IPS DF 19.7 (cell line): ENCODE data around the gene CADM2.
"Not testable (repeated sequence)": the region's sequence is repeated elsewhere in the genome, so short reads cannot be mapped to it uniquely, and the experiment has no call there.

Experiments used
- DNase-seq: peaks from one replicate; pipeline ENCODE4 v3.0.0-alpha.2; 2013; ENCODE audit warnings: low read depth, low spot score

Gene CADM2

GRCh38 chr3:85667744-85668143, 709.0 kb downstream of the CADM2 start:
- DNase-seq = no peak

- DNase-seq = no peak
These were observed 711.9 kb downstream of the CADM2 start for GRCh38 chr3:85670634-85671205.

GRCh38 chr3:85672761-85673160, 714.0 kb downstream of the CADM2 start:
- DNase-seq = no peak

GRCh38 chr3:85678713-85679112, 719.9 kb downstream of the CADM2 start:
- DNase-seq = no peak

- DNase-seq = no peak
These were observed 723.1 kb downstream of the CADM2 start for GRCh38 chr3:85681906-85682305.

DNA sequence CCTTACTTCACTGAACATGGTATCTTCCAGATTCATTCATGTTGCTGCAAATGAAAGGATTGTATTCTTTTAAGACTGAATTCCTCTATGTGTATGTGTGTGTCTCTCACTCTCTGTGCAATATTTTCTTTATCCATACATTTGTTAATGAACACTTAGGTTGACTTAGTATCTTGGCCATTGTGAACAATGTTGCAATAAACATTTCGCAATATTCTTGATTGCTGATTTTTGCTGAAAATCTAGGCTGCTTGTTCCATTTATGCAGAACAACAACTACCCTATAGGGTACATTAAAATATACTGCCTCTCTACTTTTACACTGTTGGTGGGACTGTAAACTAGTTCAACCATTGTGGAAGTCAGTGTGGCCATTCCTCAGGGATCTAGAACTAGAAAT, 732.4 kb downstream of the CADM2 start:
- DNase-seq = no peak

DNA sequence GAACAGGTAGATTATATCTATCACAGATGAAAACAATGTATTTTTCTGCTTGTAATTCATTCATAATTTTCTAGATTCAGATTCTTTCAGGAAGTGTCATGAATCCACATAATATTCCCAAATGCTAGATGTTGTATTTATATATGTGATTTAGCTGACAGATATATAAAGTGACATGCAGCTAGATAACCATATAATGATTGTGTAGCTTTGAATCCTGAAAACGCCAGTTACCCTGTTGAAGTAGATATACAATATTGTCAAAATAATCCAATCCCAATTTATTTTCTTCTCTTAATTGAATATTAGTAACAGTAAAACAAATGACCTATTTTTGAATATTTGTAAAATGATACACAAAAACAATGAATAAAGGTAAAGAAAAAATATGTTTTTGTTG, 738.4 kb downstream of the CADM2 start:
- no peak for DNase-seq

- DNase-seq = no peak
These were observed 747.3 kb downstream of the CADM2 start for GRCh38 chr3:85706130-85706529.

- not testable (repeated sequence) for DNase-seq
These were observed 749.5 kb downstream of the CADM2 start for GRCh38 chr3:85708325-85708724.

DNA sequence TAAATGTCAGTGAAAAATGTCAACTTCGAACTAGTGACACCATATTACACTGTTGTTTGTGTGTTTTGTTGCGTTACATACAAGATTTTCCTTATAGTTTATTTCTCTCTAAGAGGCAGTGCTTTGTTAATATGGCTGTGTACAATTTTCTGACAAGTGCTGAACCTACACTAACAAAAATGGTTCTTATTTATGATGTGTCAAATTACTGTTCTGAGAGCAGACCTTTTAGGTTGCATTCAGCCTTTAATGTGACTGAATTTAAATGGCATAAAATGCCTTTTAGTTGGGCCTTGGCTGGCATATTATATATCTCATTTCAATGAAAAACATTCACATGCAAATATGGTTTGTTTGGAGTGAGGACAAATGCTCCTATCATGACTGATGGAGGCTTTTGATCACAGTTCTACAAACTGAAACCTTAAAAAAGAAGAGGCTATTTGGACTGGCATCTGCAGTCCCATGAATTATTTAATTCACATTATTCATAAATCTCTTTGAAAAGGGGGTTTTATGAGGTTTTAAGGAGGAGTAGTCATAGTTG, 750.6 kb downstream of the CADM2 start:
- no peak for DNase-seq

GRCh38 chr3:85710490-85710889, 751.7 kb downstream of the CADM2 start:
- no peak for DNase-seq

DNA sequence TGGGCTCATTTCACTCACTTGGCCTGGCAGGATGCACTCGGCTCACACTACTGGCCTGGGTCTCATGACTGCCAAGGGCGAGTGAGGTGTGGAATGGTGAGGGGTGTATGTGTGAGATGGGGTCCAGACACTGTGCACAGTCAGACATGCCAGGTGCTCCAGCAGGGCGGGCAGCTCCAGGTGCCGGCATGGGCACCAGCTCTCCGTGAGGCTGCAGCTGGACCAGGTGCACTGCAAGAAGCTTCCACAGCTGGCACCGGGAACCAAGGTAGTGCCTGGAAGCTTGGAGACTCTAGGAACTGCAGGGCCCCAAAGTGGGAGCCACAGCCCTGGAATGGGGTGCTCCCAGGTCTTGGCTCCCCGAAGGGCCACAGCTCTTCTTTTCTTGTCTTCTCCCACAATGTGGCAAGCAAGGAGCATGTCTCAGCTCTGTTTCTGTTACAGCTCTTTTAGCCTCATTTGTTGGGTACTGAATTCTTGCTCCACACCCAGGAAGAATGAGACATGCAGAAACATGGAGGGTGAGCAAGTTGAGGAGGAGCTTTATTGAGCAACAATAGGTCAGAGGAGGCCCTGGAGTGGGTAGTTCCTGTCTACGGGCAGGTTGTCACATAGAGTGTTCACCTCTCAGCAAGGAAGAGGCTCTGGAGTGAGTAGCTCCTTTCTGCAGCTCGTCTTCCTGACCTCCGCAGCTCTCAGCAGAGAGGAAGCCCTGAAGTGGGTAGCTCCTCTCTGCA, 762.8 kb downstream of the CADM2 start:
- no peak for DNase-seq

GRCh38 chr3:85725809-85726208, 767.0 kb downstream of the CADM2 start:
- no peak for DNase-seq

- DNase-seq = no peak
These were observed 767.5 kb downstream of the CADM2 start for GRCh38 chr3:85726241-85726640.

DNA sequence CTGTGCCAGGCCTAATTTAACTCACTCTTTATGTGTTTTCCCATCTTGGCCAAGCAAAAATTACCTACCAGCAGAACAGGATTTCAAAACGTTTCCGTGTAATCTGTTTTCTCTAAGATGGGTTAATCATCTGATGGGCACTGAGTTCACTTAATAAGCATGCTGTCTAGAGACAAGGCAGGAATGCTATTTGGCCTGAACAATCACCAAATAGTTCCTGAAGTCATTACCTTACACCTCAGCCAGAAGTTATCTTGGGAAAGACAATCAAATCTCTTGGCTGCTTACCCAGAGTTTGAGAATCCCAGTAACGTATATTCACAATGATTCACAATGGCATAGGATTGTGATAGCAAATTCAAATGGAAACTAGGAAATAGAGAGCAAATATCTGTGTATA, 779.1 kb downstream of the CADM2 start:
- DNase-seq = no peak

- no peak for DNase-seq
These were observed 781.8 kb downstream of the CADM2 start for GRCh38 chr3:85740561-85740960.

- no peak for DNase-seq
These were observed 799.7 kb downstream of the CADM2 start for GRCh38 chr3:85758442-85758841.

DNA sequence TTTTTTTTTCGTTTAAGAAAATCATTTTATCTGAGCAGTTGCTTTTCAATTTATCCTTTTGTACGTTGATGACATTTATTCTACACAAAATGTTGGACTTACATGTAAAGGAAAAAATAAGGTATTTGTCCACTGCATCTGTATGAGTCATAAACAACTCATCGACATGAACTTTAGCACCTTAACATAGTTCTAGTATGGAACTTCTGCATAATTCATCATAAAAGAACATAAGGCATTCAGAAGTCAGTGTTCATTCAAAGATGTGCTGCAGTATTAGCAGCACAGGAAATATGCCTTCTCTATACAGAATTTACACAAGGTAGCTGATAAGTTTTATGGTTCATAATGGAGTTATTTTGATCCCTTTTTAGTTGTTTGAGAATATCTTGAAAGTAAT, 801.6 kb downstream of the CADM2 start:
- no peak for DNase-seq

GRCh38 chr3:85780806-85781205, 822.0 kb downstream of the CADM2 start:
- no peak for DNase-seq

DNA sequence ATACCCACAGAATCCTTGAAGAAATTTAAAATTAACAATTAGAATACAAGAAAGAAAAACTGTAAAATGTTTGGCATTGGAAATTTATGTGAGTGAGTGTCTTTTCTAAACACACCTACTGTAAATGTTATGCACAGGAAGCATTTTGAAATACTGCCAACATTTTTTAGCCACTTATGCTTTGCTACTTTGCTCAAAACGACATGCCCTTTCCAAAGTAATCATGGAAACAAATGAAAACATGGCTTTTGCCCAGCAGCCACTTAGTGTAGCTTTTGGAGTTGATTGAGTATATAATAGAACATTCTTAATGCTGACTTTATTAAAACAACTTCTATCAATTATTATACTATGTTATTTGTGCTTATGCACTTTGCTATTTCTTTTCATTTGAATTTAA, 823.0 kb downstream of the CADM2 start:
- DNase-seq = no peak

DNA sequence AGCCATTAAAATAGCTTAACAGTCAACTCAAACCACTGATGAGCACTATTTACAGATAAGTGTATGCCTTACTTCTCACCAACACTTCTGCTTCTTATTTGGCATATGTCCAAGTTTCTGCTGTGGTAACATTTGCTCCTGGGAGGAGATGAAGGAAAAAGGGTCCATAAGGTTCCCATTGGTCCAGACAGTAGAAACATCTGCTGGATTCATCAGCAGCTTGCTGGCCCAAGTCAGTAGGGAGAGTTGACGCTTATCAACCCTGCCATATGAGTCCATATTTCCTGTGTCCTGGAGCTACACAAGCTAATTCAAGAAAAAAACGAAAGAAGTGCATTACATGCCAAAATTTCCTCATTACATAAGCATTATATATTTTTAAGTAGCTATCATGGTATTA, 824.5 kb downstream of the CADM2 start:
- DNase-seq = no peak

DNA sequence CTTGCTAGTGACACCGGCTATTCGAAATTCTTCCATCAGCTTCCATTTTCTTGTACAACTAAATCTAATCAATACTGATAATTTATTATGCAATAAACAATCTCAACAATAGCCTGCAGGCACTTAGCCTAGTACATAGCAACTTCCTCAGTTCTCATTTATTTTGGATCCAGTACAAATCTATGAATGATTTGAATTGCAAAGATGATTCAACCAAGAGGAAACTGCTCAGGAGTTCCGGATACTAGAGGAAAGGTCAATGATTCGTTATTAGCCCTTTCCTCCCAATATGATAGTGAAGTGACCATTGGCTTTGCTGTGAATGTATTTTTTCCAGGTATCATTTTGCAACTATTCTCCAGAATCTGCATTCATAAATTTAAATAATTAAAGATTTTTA, 827.0 kb downstream of the CADM2 start:
- no peak for DNase-seq

- no peak for DNase-seq
These were observed 831.7 kb downstream of the CADM2 start for GRCh38 chr3:85790445-85791030.
